Measurements from ENCODE around the gene COQ9.

GRCh38 chr16:57401943-57402640 lies 45.2 kb upstream of the COQ9 start:
- TF ChIP-seq CTCF (conservative IDR thresholded peaks at IDR 0.05; ENCODE audit: low read depth, low read length) (no peak), EZH2 (IDR thresholded peaks at IDR 0.05; ENCODE audit: low read length, unreplicated experiment) (no peak), EZH2phosphoT487 (IDR thresholded peaks at IDR 0.05; ENCODE audit: borderline replicate concordance, low read length) (no peak)
